GM18951 (cell line): Measurements from ENCODE around the gene PCGF5.
A peak's percentile ranks its signal among the peaks of the same experiment; 100 is the strongest.
"Not testable (repeated sequence)": the region's sequence is repeated elsewhere in the genome, so short reads cannot be mapped to it uniquely, and the experiment has no call there.

Experiments used
- POLR2A ChIP-seq: IDR thresholded peaks from 4 replicates; pipeline ENCODE4 v1.6.1; 2011; ENCODE audit warnings: mild to moderate bottlenecking; ENCODE audit not compliant: insufficient read length, insufficient read depth; ENCODE audit errors: extremely low read depth
- in situ Hi-C: fragments of 300-500 bp; cut with MboI; formaldehyde crosslinking; loops from one replicate; pipeline ENCODE4 v1.12.0; 2022; ENCODE audit warnings: low sequenced_read_pairs, mixed read lengths, inconsistent platforms; ENCODE audit not compliant: unreplicated experiment

Gene PCGF5

GRCh38 chr10:91220194-91220953 is at the start of gene PCGF5:
Gene PCGF5, plus strand, starts transcription at chr10:91220663. Its CDS starts 2,209 bp downstream, at chr10:91222872.
- peak; percentile 83 for TF ChIP-seq POLR2A
- in situ Hi-C loops: no loop called here

- no peak for TF ChIP-seq POLR2A
- in situ Hi-C loops: no loop called here
These were observed 49.0 kb upstream of the PCGF5 start for GRCh38 chr10:91171485-91171884.

- in situ Hi-C loops: no loop called here
These were observed 48.1 kb upstream of the PCGF5 start for GRCh38 chr10:91172348-91172747.

GRCh38 chr10:91185239-91185875 is 35.1 kb upstream of the PCGF5 start:
- TF ChIP-seq POLR2A: no peak
- in situ Hi-C loops: no loop called here

More at GRCh38 chr10:91172348-91172747, 48.1 kb upstream of the PCGF5 start:
- no peak for TF ChIP-seq POLR2A

GRCh38 chr10:91187156-91187555 is 33.3 kb upstream of the PCGF5 start:
- in situ Hi-C loops: no loop called here
- TF ChIP-seq POLR2A: no peak

- in situ Hi-C loops: not testable (repeated sequence)
These were observed 32.5 kb upstream of the PCGF5 start for GRCh38 chr10:91188010-91188409.

GRCh38 chr10:91188889-91189288 is 31.6 kb upstream of the PCGF5 start:
- in situ Hi-C loops: no loop called here
- no peak for TF ChIP-seq POLR2A

GRCh38 chr10:91190388-91190870 is 30.0 kb upstream of the PCGF5 start:
- no peak for TF ChIP-seq POLR2A
- in situ Hi-C loops: no loop called here

- no peak for TF ChIP-seq POLR2A
- in situ Hi-C loops: no loop called here
These were observed 29.4 kb upstream of the PCGF5 start for GRCh38 chr10:91190876-91191583.

- TF ChIP-seq POLR2A: no peak
- in situ Hi-C loops: no loop called here
These were observed 28.9 kb upstream of the PCGF5 start for GRCh38 chr10:91191584-91191919.

GRCh38 chr10:91194497-91195179 is 25.8 kb upstream of the PCGF5 start:
- in situ Hi-C loops: no loop called here

GRCh38 chr10:91196268-91197048 is 24.0 kb upstream of the PCGF5 start:
- TF ChIP-seq POLR2A: no peak
- in situ Hi-C loops: no loop called here

More at GRCh38 chr10:91194497-91195179, 25.8 kb upstream of the PCGF5 start:
- no peak for TF ChIP-seq POLR2A
